OCI-LY1 (cell line): Measurements from ENCODE around the gene RTP2.

Experiments used
- EZH2 ChIP-seq: fragments of 200-600 bp; sonication (generic), shearing (Covaris generic); IDR thresholded peaks from 2 replicates; pipeline ENCODE4 v1.8.0; 2017; ENCODE audit warnings: borderline replicate concordance, mixed run types, mild to moderate bottlenecking, antibody characterized with exemption, low read length, moderate library complexity, mixed read lengths
- TF ChIP-seq, protein P1 (sequence below): fragments of 200-600 bp; sonication (generic), shearing (Covaris generic); IDR thresholded peaks from 2 replicates; pipeline ENCODE4 v1.5.1; 2017; ENCODE audit warnings: mild to moderate bottlenecking, antibody characterized with exemption, low read length, moderate library complexity, mixed read lengths

GRCh38 chr3:187744169-187745151, 42.1 kb upstream of the RTP2 start:
- TF ChIP-seq, protein P1, sequence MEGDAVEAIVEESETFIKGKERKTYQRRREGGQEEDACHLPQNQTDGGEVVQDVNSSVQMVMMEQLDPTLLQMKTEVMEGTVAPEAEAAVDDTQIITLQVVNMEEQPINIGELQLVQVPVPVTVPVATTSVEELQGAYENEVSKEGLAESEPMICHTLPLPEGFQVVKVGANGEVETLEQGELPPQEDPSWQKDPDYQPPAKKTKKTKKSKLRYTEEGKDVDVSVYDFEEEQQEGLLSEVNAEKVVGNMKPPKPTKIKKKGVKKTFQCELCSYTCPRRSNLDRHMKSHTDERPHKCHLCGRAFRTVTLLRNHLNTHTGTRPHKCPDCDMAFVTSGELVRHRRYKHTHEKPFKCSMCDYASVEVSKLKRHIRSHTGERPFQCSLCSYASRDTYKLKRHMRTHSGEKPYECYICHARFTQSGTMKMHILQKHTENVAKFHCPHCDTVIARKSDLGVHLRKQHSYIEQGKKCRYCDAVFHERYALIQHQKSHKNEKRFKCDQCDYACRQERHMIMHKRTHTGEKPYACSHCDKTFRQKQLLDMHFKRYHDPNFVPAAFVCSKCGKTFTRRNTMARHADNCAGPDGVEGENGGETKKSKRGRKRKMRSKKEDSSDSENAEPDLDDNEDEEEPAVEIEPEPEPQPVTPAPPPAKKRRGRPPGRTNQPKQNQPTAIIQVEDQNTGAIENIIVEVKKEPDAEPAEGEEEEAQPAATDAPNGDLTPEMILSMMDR, result no peak
- TF ChIP-seq EZH2, result no peak
